GM23248 (cell line): ENCODE measurements around the gene SIAH2.

Experiments
- EZH2 ChIP-seq: fragments of 200-600 bp; sonication (generic); IDR thresholded peaks from 2 replicates; pipeline ENCODE4 v1.6.1; 2018; ENCODE audit warnings: antibody characterized with exemption, mild to moderate bottlenecking; ENCODE audit not compliant: insufficient read depth, poor library complexity, severe bottlenecking
- EZH2phosphoT487 ChIP-seq: fragments of 200-600 bp; sonication (generic); IDR thresholded peaks from 2 replicates; pipeline ENCODE4 v1.6.1; 2018; ENCODE audit warnings: antibody characterized with exemption, moderate library complexity, mild to moderate bottlenecking, low read depth; ENCODE audit not compliant: insufficient read depth

GRCh38 chr3:150736316-150736719, 26.7 kb downstream of the SIAH2 start:
- no peak for TF ChIP-seq EZH2phosphoT487
- TF ChIP-seq EZH2: no peak
